ENCODE data around the gene ACOT9. TPM values are rescaled to one million over a fixed set of nuclear protein-coding genes. Genes with fewer than 3 reads are reported as not detected.

The ACOT9 gene
- polyA plus RNA-seq, 1 donor from 2014 or later = 3.1 TPM

DNA sequence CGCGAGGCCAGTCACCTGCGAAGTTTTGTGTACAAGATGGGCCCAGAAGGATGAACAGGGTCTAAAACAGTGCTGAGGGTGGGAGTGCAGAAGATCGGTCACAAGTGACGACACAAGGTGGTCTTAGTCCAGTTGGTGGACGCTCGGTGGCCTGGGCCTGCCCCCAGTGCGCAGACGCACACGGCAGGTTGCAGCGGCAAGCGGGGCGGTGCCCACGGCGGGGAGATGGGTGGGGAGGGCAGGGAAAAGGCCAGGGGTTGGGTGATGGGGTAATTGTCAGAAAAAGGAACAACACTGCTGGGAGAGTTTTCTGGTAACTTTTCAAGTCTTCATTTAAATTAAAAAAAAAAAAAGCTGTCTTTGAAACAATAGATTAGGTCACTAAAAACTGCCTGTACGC is 76.8 kb downstream of the ACOT9 start:
- no peak overlapping the region for H3K4me3 ChIP-seq (ENCODE audit: low read length)
- no peaks in the 10 kb centered on the region for H3F3A ChIP-seq (ENCODE audit: insufficient read depth, low read length, poor library complexity, severe bottlenecking)
- H3K9ac ChIP-seq (ENCODE audit: low read length) = no peak overlapping the region
- H3K27me3 ChIP-seq (ENCODE audit: insufficient read depth, low read depth, low read length) = no peaks in the 10 kb centered on the region
- H3K9me3 ChIP-seq (ENCODE audit: low read length) = no peaks in the 10 kb centered on the region
- H3K79me2 ChIP-seq (replicated peaks; ENCODE audit: insufficient read depth, low read length) = no peaks in the 10 kb centered on the region
- TF ChIP-seq TAF1 (IDR thresholded peaks at IDR 0.05; ENCODE audit: low read depth) (no peak), POLR2AphosphoS5 (IDR thresholded peaks at IDR 0.05) (no peak), EZH2 (IDR thresholded peaks at IDR 0.05; ENCODE audit: borderline replicate concordance, insufficient read depth, low read length, poor library complexity, severe bottlenecking) (no peak), MXI1 (conservative IDR thresholded peaks at IDR 0.05; ENCODE audit: poor library complexity, severe bottlenecking) (no peak), EP300 (conservative IDR thresholded peaks at IDR 0.05; ENCODE audit: poor library complexity, severe bottlenecking) (no peak), SMC3 (conservative IDR thresholded peaks at IDR 0.05; ENCODE audit: poor library complexity) (no peak), RAD21 (conservative IDR thresholded peaks at IDR 0.05) (no peak)
- TF ChIP-seq, protein P1, sequence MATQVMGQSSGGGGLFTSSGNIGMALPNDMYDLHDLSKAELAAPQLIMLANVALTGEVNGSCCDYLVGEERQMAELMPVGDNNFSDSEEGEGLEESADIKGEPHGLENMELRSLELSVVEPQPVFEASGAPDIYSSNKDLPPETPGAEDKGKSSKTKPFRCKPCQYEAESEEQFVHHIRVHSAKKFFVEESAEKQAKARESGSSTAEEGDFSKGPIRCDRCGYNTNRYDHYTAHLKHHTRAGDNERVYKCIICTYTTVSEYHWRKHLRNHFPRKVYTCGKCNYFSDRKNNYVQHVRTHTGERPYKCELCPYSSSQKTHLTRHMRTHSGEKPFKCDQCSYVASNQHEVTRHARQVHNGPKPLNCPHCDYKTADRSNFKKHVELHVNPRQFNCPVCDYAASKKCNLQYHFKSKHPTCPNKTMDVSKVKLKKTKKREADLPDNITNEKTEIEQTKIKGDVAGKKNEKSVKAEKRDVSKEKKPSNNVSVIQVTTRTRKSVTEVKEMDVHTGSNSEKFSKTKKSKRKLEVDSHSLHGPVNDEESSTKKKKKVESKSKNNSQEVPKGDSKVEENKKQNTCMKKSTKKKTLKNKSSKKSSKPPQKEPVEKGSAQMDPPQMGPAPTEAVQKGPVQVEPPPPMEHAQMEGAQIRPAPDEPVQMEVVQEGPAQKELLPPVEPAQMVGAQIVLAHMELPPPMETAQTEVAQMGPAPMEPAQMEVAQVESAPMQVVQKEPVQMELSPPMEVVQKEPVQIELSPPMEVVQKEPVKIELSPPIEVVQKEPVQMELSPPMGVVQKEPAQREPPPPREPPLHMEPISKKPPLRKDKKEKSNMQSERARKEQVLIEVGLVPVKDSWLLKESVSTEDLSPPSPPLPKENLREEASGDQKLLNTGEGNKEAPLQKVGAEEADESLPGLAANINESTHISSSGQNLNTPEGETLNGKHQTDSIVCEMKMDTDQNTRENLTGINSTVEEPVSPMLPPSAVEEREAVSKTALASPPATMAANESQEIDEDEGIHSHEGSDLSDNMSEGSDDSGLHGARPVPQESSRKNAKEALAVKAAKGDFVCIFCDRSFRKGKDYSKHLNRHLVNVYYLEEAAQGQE (IDR thresholded peaks at IDR 0.05; ENCODE audit: borderline replicate concordance) = no peak
- TF ChIP-seq, protein P2, sequence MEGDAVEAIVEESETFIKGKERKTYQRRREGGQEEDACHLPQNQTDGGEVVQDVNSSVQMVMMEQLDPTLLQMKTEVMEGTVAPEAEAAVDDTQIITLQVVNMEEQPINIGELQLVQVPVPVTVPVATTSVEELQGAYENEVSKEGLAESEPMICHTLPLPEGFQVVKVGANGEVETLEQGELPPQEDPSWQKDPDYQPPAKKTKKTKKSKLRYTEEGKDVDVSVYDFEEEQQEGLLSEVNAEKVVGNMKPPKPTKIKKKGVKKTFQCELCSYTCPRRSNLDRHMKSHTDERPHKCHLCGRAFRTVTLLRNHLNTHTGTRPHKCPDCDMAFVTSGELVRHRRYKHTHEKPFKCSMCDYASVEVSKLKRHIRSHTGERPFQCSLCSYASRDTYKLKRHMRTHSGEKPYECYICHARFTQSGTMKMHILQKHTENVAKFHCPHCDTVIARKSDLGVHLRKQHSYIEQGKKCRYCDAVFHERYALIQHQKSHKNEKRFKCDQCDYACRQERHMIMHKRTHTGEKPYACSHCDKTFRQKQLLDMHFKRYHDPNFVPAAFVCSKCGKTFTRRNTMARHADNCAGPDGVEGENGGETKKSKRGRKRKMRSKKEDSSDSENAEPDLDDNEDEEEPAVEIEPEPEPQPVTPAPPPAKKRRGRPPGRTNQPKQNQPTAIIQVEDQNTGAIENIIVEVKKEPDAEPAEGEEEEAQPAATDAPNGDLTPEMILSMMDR (IDR thresholded peaks at IDR 0.05; ENCODE audit: poor library complexity, severe bottlenecking) = no peak
- H3K4me2 ChIP-seq (ENCODE audit: low read length) = no peak overlapping the region
- no peak overlapping the region for H2AFZ ChIP-seq (ENCODE audit: low read depth, low read length)
- no peaks in the 10 kb centered on the region for H3K9me2 ChIP-seq (ENCODE audit: insufficient read depth, low read length)
- H3K36me3 ChIP-seq (ENCODE audit: insufficient read depth, low read length) = no peaks in the 10 kb centered on the region
- H3K27ac ChIP-seq (ENCODE audit: low read length) = no peak overlapping the region
- H4K20me1 ChIP-seq (ENCODE audit: insufficient read depth) = no peaks in the 10 kb centered on the region

DNA sequence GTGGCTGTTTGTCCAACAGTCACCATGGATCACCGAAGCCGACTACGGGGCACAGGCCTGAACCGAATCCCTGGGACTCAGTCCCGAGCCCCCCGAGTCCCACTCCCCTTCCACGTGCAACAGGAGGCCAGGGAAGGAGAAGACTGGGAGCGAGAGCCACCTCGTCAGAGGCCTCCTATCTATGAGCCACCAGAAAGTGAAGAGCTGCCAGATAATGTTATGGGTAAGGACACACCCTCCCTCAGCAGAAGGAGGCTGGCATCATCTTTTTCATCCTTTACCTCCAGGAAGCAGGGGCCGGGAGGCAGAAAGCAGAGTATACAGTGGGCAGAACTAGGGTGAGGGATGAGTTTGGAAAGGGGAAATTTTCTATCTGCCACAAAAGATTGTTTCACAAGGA is 78.6 kb downstream of the ACOT9 start:
- Histone ChIP-seq H3K27me3 (ENCODE audit: insufficient read depth, low read depth, low read length) (no peaks in the 10 kb centered on the region), H3K27ac (ENCODE audit: low read length) (no peak overlapping the region), H3K9ac (ENCODE audit: low read length) (no peak overlapping the region), H3K36me3 (ENCODE audit: insufficient read depth, low read length) (no peaks in the 10 kb centered on the region), H2AFZ (ENCODE audit: low read depth, low read length) (no peak overlapping the region), H3K4me3 (ENCODE audit: low read length) (no peak overlapping the region), H3K4me2 (ENCODE audit: low read length) (no peak overlapping the region), H4K20me1 (ENCODE audit: insufficient read depth) (no peaks in the 10 kb centered on the region), H3K9me2 (ENCODE audit: insufficient read depth, low read length) (no peaks in the 10 kb centered on the region), H3F3A (ENCODE audit: insufficient read depth, low read length, poor library complexity, severe bottlenecking) (no peaks in the 10 kb centered on the region), H3K9me3 (ENCODE audit: low read length) (no peaks in the 10 kb centered on the region), H3K79me2 (replicated peaks; ENCODE audit: insufficient read depth, low read length) (no peaks in the 10 kb centered on the region)
- TF ChIP-seq, protein P1 (IDR thresholded peaks at IDR 0.05; ENCODE audit: borderline replicate concordance) = no peak
- TF ChIP-seq POLR2AphosphoS5 (IDR thresholded peaks at IDR 0.05) (no peak), TAF1 (IDR thresholded peaks at IDR 0.05; ENCODE audit: low read depth) (no peak), RAD21 (conservative IDR thresholded peaks at IDR 0.05) (no peak), EZH2 (IDR thresholded peaks at IDR 0.05; ENCODE audit: borderline replicate concordance, insufficient read depth, low read length, poor library complexity, severe bottlenecking) (no peak), EP300 (conservative IDR thresholded peaks at IDR 0.05; ENCODE audit: poor library complexity, severe bottlenecking) (no peak), MXI1 (conservative IDR thresholded peaks at IDR 0.05; ENCODE audit: poor library complexity, severe bottlenecking) (no peak), SMC3 (conservative IDR thresholded peaks at IDR 0.05; ENCODE audit: poor library complexity) (no peak)
- TF ChIP-seq, protein P2 (IDR thresholded peaks at IDR 0.05; ENCODE audit: poor library complexity, severe bottlenecking) = no peak
